GM23338 (cell line): Measurements from ENCODE around the gene GIPC2. TPM values are rescaled to one million over a fixed set of nuclear protein-coding genes. Genes with fewer than 3 reads are reported as not detected.

Experiments used
- CREB1 ChIP-seq: fragments of 250-450 bp; sonication (Bioruptor Pico); IDR thresholded peaks from 2 replicates; pipeline ENCODE4 v1.5.0; 2020; ENCODE audit warnings: low read depth, mild to moderate bottlenecking, moderate library complexity
- EZH2 ChIP-seq: fragments of 200-600 bp; sonication (generic); IDR thresholded peaks from one replicate; pipeline ENCODE4 v1.8.0; 2017; ENCODE audit warnings: antibody characterized with exemption, mild to moderate bottlenecking, low read depth; ENCODE audit not compliant: unreplicated experiment
- EZH2phosphoT487 ChIP-seq: fragments of 200-600 bp; sonication (generic); IDR thresholded peaks from one replicate; pipeline ENCODE4 v1.8.1; 2018; ENCODE audit warnings: antibody characterized with exemption; ENCODE audit not compliant: unreplicated experiment
- JUNB ChIP-seq: IDR thresholded peaks from one replicate; pipeline ENCODE4 v1.6.1; 2016; ENCODE audit warnings: antibody characterized with exemption; ENCODE audit not compliant: unreplicated experiment
- POLR2AphosphoS5 ChIP-seq: IDR thresholded peaks from 2 replicates; pipeline ENCODE4 v1.6.1; 2016; ENCODE audit warnings: antibody characterized with exemption, low read depth
- STAT1 ChIP-seq: IDR thresholded peaks from one replicate; pipeline ENCODE4 v1.6.1; 2016; ENCODE audit warnings: antibody characterized with exemption; ENCODE audit not compliant: unreplicated experiment
- polyA plus RNA-seq: library from polyadenylated mRNA; unstranded; fragments of >200 nt; fragmentation: Nextera tagmentation; extraction: Ambion mirVana; gene quantifications from 2 replicates; pipeline ENCODE4 v1.2.1, GENCODE V29; 2016
- total RNA-seq: library from RNA; depleted of rRNA; stranded (reverse); fragments of >200 nt; shearing (Covaris generic); gene quantifications from 2 replicates; pipeline ENCODE4 v1.2.3, GENCODE V29; 2014
- TF ChIP-seq, protein P1 (sequence below): fragments of 250-450 bp; sonication (Bioruptor Pico); IDR thresholded peaks from 2 replicates; pipeline ENCODE4 v1.5.0; 2020; ENCODE audit warnings: mild to moderate bottlenecking, moderate library complexity
- TF ChIP-seq, protein P2 (sequence below), 2 experiments: fragments of 200-600 bp in 1 of 2; sonication (generic) in 1 of 2; conservative IDR thresholded peaks; 2 replicates each; pipeline versions ENCODE4 v1.5.1 to v1.6.1; 2016 to 2017; ENCODE audit warnings: antibody characterized with exemption in 2 of 2, low read depth in 2 of 2, mild to moderate bottlenecking in 2 of 2, moderate library complexity in 1 of 2
- TF ChIP-seq, protein P3 (sequence below): IDR thresholded peaks from one replicate; pipeline ENCODE4 v1.6.1; 2018; ENCODE audit warnings: antibody characterized with exemption; ENCODE audit not compliant: unreplicated experiment

Gene GIPC2
- total and polyA plus RNA-seq, 2 experiments from 2014 or later, result 1.2 to 1.5 TPM

DNA sequence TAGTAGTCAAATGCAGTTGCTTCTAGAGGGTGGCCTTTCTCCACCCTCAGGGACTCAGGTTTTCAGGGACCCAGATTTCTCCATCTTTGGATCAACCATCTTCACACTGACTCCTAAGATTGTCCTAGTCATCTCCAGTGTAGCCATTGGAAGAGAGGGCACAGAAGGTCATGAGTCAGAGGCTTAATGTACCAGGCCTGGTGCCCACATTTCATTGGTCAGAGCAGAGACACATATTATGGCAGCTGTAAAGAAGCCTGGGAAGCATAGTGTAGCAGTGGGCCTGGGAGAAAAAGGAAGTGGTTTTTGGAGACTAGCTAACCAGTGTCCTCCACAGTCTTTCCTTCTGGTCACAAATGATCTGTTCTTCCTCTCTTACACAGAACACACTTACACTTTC lies 122.5 kb downstream of the GIPC2 start (continued):
- TF ChIP-seq, protein P1, sequence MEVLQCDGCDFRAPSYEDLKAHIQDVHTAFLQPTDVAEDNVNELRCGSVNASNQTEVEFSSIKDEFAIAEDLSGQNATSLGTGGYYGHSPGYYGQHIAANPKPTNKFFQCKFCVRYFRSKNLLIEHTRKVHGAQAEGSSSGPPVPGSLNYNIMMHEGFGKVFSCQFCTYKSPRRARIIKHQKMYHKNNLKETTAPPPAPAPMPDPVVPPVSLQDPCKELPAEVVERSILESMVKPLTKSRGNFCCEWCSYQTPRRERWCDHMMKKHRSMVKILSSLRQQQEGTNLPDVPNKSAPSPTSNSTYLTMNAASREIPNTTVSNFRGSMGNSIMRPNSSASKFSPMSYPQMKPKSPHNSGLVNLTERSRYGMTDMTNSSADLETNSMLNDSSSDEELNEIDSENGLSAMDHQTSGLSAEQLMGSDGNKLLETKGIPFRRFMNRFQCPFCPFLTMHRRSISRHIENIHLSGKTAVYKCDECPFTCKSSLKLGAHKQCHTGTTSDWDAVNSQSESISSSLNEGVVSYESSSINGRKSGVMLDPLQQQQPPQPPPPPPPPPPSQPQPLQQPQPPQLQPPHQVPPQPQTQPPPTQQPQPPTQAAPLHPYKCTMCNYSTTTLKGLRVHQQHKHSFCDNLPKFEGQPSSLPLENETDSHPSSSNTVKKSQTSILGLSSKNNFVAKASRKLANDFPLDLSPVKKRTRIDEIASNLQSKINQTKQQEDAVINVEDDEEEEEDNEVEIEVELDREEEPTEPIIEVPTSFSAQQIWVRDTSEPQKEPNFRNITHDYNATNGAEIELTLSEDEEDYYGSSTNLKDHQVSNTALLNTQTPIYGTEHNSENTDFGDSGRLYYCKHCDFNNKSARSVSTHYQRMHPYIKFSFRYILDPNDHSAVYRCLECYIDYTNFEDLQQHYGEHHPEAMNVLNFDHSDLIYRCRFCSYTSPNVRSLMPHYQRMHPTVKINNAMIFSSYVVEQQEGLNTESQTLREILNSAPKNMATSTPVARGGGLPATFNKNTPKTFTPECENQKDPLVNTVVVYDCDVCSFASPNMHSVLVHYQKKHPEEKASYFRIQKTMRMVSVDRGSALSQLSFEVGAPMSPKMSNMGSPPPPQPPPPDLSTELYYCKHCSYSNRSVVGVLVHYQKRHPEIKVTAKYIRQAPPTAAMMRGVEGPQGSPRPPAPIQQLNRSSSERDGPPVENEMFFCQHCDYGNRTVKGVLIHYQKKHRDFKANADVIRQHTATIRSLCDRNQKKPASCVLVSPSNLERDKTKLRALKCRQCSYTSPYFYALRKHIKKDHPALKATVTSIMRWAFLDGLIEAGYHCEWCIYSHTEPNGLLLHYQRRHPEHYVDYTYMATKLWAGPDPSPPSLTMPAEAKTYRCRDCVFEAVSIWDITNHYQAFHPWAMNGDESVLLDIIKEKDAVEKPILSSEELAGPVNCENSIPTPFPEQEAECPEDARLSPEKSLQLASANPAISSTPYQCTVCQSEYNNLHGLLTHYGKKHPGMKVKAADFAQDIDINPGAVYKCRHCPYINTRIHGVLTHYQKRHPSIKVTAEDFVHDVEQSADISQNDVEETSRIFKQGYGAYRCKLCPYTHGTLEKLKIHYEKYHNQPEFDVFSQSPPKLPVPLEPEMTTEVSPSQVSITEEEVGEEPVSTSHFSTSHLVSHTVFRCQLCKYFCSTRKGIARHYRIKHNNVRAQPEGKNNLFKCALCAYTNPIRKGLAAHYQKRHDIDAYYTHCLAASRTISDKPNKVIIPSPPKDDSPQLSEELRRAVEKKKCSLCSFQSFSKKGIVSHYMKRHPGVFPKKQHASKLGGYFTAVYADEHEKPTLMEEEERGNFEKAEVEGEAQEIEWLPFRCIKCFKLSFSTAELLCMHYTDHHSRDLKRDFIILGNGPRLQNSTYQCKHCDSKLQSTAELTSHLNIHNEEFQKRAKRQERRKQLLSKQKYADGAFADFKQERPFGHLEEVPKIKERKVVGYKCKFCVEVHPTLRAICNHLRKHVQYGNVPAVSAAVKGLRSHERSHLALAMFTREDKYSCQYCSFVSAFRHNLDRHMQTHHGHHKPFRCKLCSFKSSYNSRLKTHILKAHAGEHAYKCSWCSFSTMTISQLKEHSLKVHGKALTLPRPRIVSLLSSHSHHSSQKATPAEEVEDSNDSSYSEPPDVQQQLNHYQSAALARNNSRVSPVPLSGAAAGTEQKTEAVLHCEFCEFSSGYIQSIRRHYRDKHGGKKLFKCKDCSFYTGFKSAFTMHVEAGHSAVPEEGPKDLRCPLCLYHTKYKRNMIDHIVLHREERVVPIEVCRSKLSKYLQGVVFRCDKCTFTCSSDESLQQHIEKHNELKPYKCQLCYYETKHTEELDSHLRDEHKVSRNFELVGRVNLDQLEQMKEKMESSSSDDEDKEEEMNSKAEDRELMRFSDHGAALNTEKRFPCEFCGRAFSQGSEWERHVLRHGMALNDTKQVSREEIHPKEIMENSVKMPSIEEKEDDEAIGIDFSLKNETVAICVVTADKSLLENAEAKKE (CRISPR knock-in tag), result no peak
- TF ChIP-seq EZH2phosphoT487 (no peak), POLR2AphosphoS5 (no peak), STAT1 (no peak), EZH2 (no peak), CREB1 (CRISPR knock-in tag) (no peak), JUNB (no peak)
- TF ChIP-seq, protein P2, sequence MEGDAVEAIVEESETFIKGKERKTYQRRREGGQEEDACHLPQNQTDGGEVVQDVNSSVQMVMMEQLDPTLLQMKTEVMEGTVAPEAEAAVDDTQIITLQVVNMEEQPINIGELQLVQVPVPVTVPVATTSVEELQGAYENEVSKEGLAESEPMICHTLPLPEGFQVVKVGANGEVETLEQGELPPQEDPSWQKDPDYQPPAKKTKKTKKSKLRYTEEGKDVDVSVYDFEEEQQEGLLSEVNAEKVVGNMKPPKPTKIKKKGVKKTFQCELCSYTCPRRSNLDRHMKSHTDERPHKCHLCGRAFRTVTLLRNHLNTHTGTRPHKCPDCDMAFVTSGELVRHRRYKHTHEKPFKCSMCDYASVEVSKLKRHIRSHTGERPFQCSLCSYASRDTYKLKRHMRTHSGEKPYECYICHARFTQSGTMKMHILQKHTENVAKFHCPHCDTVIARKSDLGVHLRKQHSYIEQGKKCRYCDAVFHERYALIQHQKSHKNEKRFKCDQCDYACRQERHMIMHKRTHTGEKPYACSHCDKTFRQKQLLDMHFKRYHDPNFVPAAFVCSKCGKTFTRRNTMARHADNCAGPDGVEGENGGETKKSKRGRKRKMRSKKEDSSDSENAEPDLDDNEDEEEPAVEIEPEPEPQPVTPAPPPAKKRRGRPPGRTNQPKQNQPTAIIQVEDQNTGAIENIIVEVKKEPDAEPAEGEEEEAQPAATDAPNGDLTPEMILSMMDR (conservative IDR thresholded peaks at IDR 0.05; ENCODE audit: low read depth in 2 of 2), result no peak
- TF ChIP-seq, protein P3, sequence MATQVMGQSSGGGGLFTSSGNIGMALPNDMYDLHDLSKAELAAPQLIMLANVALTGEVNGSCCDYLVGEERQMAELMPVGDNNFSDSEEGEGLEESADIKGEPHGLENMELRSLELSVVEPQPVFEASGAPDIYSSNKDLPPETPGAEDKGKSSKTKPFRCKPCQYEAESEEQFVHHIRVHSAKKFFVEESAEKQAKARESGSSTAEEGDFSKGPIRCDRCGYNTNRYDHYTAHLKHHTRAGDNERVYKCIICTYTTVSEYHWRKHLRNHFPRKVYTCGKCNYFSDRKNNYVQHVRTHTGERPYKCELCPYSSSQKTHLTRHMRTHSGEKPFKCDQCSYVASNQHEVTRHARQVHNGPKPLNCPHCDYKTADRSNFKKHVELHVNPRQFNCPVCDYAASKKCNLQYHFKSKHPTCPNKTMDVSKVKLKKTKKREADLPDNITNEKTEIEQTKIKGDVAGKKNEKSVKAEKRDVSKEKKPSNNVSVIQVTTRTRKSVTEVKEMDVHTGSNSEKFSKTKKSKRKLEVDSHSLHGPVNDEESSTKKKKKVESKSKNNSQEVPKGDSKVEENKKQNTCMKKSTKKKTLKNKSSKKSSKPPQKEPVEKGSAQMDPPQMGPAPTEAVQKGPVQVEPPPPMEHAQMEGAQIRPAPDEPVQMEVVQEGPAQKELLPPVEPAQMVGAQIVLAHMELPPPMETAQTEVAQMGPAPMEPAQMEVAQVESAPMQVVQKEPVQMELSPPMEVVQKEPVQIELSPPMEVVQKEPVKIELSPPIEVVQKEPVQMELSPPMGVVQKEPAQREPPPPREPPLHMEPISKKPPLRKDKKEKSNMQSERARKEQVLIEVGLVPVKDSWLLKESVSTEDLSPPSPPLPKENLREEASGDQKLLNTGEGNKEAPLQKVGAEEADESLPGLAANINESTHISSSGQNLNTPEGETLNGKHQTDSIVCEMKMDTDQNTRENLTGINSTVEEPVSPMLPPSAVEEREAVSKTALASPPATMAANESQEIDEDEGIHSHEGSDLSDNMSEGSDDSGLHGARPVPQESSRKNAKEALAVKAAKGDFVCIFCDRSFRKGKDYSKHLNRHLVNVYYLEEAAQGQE, result no peak
